Measurements from ENCODE around the gene GOLGA8N.
"Not testable (repeated sequence)": the region's sequence is repeated elsewhere in the genome, so short reads cannot be mapped to it uniquely, and the experiment has no call there.

GRCh38 chr15:32554587-32554986 is 38.7 kb upstream of the GOLGA8N start:
- TF ChIP-seq EZH2phosphoT487 (conservative IDR thresholded peaks at IDR 0.05; ENCODE audit: low read length) = not testable (repeated sequence)
- TF ChIP-seq, protein P1, sequence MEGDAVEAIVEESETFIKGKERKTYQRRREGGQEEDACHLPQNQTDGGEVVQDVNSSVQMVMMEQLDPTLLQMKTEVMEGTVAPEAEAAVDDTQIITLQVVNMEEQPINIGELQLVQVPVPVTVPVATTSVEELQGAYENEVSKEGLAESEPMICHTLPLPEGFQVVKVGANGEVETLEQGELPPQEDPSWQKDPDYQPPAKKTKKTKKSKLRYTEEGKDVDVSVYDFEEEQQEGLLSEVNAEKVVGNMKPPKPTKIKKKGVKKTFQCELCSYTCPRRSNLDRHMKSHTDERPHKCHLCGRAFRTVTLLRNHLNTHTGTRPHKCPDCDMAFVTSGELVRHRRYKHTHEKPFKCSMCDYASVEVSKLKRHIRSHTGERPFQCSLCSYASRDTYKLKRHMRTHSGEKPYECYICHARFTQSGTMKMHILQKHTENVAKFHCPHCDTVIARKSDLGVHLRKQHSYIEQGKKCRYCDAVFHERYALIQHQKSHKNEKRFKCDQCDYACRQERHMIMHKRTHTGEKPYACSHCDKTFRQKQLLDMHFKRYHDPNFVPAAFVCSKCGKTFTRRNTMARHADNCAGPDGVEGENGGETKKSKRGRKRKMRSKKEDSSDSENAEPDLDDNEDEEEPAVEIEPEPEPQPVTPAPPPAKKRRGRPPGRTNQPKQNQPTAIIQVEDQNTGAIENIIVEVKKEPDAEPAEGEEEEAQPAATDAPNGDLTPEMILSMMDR (IDR thresholded peaks at IDR 0.05; ENCODE audit: insufficient read depth, low read length, poor library complexity, severe bottlenecking) = not testable (repeated sequence)

Measured in SU-DHL-6 (cell line).